GM12865 (cell line): ENCODE measurements around the gene TRMT13.

Experiments used
- DNase-seq: peaks from one replicate; pipeline ENCODE4 v3.0.0; 2010; ENCODE audit warnings: low read depth
- H3K4me3 ChIP-seq: 2 replicates; pipeline ENCODE4 v1.5.1; 2011; ENCODE audit warnings: mild to moderate bottlenecking, low read depth, low read length, control low read depth
- TF ChIP-seq, protein P1 (sequence below): IDR thresholded peaks from 2 replicates; pipeline ENCODE4 v1.5.1; 2011; ENCODE audit warnings: low read length, control low read depth, low read depth, inconsistent platforms; ENCODE audit not compliant: insufficient read depth; ENCODE audit errors: missing control alignments

The TRMT13 gene

DNA sequence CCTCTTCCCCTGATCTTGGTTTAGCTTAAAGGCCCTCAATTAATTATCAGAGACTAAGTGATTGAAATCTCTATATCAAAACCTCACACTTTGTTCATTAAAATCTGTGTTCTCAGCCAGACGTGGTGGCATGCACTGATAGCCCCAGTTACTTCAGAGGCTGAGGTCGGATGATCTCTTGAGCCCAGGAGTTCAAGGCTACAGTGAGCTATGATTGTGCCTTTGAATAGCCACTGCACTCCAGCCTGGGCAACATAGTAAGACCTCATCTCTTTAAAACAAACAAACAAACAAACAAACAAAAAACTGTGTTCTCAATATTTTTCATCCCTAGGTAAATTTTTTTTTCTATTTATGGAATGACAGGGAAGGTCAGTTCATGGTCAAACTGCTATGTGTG lies 18.7 kb downstream of the TRMT13 start:
- TF ChIP-seq, protein P1, sequence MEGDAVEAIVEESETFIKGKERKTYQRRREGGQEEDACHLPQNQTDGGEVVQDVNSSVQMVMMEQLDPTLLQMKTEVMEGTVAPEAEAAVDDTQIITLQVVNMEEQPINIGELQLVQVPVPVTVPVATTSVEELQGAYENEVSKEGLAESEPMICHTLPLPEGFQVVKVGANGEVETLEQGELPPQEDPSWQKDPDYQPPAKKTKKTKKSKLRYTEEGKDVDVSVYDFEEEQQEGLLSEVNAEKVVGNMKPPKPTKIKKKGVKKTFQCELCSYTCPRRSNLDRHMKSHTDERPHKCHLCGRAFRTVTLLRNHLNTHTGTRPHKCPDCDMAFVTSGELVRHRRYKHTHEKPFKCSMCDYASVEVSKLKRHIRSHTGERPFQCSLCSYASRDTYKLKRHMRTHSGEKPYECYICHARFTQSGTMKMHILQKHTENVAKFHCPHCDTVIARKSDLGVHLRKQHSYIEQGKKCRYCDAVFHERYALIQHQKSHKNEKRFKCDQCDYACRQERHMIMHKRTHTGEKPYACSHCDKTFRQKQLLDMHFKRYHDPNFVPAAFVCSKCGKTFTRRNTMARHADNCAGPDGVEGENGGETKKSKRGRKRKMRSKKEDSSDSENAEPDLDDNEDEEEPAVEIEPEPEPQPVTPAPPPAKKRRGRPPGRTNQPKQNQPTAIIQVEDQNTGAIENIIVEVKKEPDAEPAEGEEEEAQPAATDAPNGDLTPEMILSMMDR: no peak
- no peak overlapping the region for H3K4me3 ChIP-seq
- DNase-seq: no peak

DNA sequence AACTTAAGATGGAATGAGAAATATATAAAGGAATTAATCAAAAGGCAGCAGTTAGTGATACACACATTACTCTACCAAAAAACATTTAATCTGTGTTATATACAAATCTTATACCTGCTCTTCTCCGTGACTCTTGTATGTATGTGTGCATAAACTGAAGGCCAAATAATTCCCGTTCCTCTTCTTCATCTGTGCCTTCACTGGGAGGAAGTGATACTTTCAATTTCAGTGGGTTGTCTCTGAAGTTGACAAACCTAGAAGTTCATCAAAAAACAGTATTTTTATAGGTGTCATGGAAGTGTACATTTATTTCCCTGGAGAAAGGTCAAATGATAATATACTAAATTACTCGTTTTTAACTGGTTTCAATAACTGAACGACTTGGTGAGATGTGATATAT lies 19.3 kb downstream of the TRMT13 start:
- peak; percentile 42 for DNase-seq
- TF ChIP-seq, protein P1: no peak
- no peak overlapping the region for H3K4me3 ChIP-seq

DNA sequence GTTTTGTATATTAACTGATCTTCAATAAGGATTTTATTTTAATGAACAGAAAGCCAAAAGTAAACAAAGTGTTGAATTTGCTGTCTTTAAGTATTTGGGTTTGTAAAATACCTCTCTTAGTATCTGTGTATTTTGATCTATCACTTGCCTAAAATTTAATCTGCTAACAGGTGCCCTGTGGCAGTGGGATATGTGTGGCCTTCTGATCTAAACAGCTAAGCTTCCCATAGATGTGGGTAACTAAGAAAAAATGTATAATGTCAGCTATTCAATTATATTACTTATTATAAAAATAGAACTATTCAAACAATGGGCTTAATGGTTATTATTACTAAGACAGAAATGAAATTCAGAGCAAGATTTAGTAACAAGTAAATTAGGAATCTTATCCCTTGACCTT lies 29.9 kb downstream of the TRMT13 start:
- H3K4me3 ChIP-seq: no peak overlapping the region
- no peak for DNase-seq
- TF ChIP-seq, protein P1: no peak

DNA sequence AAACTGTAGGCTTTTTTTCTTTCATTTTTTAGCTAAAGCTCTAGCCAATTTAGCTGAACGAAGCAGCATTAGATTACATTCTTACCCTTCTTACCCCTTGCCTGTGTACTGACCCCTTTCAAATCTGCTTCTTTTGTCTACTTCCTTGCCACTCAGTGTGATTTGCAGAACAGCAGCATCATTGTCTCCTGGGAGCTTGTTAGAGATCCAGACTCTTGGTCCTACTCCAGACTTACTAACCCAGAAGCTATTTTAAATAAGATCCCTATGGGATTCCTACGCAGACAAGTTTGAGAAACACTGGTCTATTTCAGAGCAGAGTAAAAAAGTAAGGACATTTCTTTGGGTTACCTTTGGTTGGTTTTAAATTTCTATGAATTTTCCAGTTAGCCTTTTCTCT lies 31.3 kb downstream of the TRMT13 start:
- DNase-seq: no peak
- no peak overlapping the region for H3K4me3 ChIP-seq
- TF ChIP-seq, protein P1: no peak

DNA sequence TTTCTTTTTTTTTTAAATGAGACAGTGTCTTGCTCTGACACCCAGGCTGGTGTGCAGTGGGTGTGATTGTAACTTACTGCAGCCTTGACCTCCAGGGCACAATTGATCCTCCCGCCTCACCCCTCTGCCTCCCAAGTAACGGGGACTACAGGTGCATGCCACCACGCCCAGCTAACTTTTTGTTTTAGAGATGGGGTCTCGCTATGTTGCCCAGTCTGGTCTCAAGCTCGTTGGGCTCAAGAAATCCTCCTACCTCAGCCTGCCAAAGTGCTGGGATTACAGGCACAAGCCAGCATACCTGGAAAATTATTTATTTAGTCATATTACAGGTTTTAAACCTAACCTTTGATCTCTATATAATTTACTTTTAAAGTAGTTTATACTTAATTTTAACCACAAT lies 31.7 kb downstream of the TRMT13 start:
- H3K4me3 ChIP-seq: no peak overlapping the region
- DNase-seq: no peak
- TF ChIP-seq, protein P1: no peak

DNA sequence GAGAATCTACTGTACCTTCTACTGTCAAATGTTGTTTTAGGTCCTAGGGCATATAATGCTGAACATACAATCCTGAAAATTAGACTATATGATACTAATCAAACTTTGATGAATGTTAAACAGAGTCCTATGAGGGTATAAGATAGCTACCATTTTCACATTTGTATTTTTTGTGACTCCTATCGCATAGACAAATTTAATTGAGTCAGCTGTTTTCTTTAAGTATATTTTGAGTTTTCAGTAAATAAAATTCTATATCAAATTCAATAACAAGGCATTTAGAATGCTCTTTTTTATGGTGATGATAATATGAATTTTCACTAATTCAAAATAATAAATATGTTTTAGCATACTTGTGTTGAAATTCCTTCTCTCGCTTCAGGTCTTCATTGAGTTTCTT lies 35.1 kb downstream of the TRMT13 start:
- DNase-seq: no peak
- TF ChIP-seq, protein P1: no peak

DNA sequence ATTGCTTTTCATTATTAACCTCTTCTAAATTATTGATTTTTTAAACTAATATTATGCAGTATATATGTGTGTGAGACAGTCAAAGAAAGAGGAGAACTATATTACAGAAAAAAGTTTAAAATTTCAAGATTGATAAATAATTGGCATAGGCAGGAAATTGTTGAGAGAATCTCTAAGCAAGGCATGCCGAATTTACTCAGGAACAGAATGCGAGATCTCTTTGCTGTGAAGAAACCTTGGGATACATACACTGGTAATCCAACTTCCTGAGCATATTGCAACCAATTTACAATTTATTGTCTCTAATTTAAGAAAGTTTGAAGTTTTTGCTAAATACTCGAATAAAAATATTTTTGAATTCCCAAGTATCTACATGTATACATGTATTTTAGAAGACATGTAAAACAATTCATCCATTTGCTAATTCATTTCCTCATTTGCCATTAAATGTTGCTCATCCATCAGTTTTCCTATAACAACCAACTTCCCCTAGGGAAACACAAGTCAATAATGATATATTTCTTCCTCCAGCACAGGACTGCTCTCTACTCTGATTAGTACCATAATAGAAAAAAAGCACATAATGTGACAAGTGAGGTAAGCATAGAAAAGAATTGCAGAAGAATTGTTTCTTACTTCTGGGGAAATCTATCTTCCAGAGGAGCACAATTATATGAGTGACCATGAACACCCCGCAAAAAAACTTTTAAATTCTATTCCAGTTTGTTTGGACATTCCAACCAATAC lies 44.5 kb downstream of the TRMT13 start:
- DNase-seq: no peak
- TF ChIP-seq, protein P1: no peak
- no peak overlapping the region for H3K4me3 ChIP-seq

More for the DNA sequence above, 35.1 kb downstream of the TRMT13 start:
- H3K4me3 ChIP-seq: no peak overlapping the region
